SW 1271 (cell line): ENCODE data around the gene C1orf232.

Source experiments
- DNase-seq, 2 experiments: peaks; one replicate each; lab custom pipeline; 2025; lab: John Stamatoyannopoulos, UW

Gene C1orf232

DNA sequence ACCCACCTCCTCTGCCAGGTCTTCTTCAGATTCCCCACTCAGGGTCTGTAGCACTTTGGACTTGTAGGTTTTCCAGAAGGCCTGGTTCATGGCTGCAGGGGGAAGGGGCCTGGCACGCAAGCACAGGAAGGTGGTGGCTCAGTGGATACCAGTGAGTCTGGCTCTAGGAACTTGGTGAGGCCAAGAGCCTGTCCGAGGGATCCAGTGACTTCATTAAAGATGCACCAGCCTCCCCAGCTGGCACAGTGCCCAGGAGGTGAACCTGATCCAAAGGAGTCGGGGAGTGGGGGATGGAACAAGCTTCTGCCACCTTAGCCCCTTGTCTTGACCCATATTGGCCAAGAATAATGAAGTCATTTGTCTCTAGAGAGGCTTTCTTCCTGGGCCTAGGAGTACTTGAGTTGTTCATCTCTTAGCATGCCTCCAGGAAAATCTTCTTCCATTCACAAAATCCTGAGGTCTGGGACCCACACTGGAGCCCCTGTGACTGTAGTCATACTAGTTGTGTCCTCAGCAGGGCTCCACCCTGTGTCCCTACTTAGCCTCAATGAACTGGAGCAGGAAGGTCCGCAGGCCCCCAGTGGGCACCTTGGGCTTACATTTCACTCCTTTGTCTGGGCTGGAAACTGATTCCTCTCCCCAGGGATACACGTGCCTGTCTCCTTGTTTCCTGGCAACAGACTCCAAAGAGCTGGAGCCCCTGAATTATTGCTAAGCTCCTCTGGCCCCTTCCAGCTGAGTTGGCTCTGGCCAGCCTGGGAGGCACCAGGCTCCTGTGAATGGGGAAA is at the start of gene C1orf232:
Gene C1orf232, minus strand, starts transcription at position 554 of the 788 bp plus-strand sequence. Its CDS starts 464 bp downstream, at position 90.
- DNase-seq = no peak

DNA sequence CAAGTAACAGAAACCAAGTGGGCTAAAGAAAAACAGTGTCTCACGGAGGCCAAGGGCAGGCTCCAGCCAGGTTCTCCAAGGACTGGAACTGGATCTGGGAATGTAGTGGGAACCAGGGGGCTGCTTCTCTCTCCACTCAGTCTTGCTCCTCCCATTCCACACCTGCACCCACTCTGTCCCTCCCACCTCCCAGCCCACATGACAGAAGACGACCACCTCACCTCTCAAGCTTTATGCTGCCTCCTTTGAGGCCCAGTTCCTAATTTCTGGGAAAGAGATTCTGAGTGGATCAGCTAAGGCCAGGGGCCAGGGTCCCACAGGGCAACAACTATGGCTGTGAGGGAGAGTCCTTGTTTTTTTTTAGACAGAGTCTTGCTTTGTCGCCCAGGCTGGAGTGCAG is 46.5 kb upstream of the C1orf232 start:
- DNase-seq = no peak

DNA sequence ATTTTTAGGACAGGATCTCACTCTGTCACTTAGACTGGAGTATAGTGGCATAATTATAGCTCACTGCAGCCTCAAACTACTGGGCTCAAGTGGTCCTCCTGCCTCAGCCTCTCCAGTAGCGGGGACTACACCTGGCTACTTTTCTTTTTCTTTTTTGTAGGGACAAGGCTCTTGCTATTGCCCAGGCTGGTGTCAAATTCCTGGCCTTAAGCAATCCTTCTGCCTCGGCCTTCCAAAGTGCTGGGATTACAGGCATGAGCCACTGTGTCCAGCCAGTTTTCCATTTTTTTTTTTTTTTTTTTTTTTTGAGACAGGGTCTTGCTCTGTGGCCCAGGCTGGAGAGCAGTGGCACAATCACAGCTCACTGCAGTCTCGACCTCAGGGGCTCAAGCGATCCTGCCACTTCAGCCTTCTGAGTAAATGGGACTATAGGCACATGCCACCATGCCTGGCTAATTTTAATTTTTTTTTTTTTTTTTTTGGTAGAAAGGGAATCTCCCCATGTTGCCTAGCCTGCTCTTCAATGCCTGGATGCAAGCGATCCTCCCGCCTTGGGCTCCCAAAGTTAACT is 44.7 kb upstream of the C1orf232 start:
- DNase-seq = no peak

DNA sequence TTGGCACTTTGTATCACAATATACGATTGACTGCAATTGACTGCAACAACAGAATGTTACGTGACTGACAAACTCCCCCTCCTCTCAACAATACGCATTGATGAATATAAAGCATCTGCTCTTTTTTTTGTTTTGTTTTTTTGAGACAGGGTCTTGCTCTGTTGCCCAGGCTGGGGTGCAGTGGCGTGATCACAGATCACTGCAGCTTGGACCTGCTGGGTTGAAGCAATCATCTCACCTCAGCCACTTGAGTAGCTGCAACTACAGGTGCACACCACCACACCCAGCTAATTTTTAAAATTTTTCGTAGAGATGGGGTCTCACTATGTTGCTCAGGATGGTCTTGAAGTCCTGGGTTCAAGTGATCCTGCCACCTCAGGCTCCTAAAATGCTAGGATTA is 44.0 kb upstream of the C1orf232 start:
- no peak for DNase-seq

DNA sequence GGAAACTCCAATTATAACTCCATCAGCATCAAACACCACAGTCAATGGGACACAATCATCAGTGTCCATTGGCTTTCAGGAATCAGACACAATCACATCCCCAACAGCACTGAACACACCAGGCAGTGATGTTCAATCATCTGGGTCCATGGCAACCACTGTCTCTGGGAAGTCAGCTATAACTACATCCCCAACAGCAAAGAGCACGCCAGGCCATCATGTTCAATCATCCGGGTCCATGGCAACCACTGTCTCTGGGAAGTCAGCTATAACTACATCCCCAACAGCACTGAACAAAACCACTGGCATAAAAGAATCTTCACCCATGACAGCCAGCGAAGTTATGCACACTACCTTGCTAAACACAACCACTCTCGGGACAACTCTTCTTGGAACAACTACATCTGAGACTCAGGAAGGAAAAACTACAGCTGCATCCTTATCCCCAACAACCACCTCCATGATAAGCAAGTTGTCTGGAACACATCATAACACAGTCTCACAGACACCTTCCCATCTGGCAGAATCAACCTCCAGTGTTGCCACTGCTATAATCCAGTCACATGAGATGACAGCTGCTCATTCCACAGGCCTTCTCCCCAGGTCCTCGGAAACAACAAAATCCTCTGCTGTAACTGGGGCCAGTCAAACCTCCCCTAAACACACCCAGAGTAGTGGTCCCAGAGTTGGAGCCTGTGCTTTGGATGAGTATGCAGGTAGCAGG is 41.5 kb upstream of the C1orf232 start:
- no peak for DNase-seq

DNA sequence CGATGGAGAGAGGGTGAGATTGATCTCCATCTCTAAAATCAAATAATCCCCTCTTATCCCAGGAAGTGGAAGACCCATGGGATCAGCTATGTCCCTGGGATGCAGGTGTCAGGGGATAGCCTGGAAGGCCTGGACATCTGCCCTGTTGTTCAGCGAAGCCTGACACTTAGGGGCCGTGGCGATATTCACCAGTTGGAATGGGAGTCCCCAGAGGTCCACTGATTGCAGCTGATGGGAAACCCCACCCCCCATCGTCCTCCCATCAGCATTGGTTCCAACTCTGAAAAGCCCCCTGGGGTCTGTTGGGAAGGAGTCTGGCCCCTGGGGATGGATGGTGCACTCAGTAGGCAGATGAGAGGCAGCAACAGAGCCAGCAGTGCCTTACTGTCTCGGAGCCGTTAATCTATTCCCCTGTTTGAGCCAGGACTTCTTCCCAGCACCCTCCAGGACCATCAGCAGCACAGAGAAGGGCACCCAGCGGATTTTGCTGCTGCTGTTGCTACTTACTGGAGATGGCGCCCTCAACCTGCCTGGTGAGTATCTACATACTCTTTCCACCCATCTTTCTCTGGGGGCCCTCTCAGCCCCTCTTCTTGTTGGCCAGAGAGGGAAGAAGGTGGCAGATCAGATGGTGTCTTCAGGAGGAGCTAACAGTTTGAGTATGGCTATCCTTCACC is 35.0 kb upstream of the C1orf232 start:
- no peak for DNase-seq

DNA sequence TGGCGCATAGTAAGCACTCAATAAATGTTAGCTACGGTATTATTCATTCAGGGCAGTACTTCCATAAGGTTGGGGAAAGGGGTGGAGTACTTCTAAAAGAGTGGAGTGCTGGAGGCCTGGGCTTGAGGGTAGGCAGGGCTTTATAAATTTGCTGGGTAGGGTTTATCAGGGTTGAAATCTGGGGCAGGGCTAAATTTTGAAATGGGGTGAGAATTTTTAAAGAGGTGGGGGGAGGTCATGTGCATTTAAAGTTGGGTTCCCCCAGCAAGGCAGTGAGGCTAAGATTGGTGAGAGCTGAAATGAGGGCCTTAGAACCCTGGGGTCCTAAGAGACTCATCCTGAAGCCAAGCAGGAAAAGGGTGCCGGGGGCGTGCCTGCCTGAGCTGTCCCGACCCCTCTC is 31.6 kb upstream of the C1orf232 start:
- DNase-seq = no peak

DNA sequence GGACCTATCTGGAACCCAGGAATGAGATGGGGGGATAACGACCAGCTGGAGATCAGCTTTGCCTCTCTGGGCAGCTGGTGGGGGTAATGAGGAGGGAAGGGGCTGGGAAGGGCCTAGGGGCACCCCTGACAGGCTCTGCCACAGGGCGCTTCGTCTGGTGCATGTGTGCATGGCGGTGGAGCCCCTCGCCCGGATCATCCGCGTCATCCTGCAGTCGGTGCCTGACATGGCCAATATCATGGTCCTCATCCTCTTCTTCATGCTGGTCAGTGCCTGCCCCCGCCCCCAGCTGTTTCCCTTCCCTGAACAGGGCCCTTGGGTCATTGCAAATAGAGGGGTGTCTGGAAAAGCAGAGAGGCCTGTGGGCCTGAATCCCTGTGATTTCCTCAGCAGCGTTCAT is 29.1 kb upstream of the C1orf232 start:
- DNase-seq = no peak

DNA sequence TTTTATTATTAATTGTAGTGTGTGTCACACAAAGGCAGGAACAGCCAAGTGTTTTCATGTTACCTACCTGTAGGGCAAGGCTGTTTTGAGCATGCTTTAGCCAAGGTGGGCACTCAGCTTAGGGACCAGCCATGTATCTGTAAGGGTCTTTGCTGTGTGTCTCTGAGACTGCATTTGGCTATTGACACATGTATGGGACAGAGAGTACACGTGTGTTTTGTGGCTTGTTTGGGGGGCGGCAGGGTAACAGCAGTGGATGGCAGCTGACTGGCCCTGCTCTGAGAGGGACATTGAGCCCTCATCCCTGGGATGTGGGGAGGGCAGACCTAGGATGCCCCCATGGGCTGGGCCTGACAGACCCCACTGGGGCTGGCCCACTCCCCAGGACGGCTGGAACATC is 28.5 kb upstream of the C1orf232 start:
- DNase-seq = no peak

DNA sequence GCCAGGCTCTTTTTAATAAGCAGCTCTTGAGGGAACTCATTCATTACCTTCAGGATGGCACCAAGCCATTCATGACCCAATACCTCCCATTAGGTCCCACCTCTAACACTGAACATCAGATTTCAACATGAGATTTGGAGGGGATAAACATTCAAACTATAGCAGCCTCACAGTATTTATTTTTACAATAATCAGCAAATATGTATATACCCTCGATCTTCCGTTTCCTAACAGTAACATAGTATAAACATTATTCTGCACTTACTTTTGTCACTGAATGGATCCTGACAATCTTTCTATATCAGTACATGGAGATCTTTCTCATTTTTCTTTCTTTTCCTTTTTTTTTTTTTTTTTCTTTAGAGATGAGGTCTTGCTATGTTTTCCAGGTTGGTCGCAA is 27.0 kb upstream of the C1orf232 start:
- DNase-seq = no peak

DNA sequence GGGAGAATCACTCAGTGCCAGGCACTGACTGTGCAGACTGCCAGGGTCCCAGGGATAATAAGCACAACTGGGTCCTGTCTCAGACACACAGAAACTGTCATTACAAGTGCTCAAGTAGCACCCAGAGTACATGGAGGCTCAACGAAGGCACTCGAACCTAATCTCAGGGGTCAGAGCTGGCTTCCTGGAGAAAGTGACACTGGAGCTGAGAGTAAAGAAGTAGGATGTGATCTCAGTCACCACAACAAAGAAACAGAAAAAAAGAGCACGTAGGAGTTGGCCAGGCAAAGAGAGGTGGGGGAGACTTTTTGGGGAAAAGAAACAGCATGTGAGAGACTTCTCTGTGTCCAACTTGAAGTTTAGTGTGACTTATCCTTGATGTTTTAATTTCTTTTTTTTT is 23.0 kb upstream of the C1orf232 start:
- no peak for DNase-seq

DNA sequence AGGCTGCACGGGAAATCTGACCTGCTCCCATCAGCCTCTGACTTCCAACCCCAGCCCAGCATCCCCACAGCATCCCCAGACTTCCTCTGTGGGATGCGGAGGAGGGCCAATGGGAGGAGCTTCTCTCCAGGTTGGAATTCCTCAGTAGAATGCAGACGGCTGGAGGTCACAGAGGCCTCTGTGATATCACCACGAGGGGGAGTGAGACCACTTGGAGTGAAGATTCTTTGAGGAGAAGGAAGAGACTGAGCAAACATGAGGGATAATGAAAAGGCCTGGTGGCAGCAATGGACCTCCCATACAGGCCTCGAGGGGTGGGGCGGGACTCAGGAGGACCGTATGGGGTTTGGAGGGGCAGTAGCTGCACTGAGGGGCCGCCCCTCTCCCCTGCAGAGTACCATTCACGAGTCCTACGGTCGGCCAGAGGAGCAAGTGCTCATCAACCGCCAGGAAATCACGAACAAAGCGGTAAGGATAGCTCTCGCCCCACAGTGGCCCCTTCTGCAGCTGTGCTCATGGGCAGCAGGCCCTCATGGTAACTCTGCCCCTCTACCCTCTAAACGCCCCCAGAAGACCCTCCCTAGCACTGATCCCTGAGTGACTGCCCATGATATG is 21.7 kb upstream of the C1orf232 start, which contains the start of gene CATSPER4:
Gene CATSPER4, plus strand, starts transcription at position 230 of the 615 bp plus-strand sequence. Its CDS starts 26 bp downstream, at position 256.
- peak in 1 of 2 experiments; percentile 9 for DNase-seq

DNA sequence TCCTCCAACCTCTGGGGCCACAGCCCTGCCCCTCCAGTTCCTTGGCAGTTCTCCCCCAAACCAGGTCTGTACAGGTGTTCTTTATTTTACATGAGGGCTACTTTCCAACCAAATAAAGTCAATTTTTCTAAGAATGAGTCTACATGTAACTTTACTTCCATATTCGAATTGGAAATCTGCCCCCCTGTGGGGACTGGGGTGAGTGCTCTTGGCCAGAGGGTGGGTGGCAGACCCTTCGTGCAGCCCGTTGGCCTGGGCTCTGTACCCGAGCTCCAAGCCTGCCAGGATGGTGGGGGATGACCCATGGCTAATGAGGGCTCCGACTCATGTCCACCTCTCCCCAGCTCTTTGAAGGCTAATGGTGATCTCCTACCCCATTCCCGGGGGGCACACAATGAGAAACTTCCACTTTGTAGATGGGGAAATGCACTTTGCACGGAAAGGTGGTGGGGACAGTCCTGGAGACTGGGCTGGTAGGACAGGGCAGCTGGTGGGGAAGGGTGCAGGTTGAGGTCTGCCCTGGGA is 21.1 kb upstream of the C1orf232 start:
- DNase-seq = no peak

DNA sequence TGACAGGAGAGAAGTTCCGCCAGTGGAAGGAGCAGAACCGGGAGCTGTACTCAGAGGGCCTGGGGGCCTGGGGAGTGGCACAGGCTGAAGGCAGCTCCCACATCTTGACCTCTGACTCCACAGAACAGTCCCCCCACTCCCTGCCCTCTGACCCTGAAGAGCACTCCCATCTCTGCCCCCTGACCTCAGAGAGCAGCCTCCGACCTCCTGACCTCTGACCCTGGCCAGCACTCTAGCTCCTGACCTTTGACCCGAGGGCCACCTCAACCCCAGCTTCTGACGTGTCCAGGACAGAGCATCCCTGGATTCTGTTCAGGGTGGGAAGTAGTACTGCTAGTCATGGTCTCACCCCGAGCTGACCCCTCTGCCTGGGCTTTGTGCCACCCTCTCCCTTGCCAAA is 20.6 kb upstream of the C1orf232 start:
- DNase-seq = no peak

DNA sequence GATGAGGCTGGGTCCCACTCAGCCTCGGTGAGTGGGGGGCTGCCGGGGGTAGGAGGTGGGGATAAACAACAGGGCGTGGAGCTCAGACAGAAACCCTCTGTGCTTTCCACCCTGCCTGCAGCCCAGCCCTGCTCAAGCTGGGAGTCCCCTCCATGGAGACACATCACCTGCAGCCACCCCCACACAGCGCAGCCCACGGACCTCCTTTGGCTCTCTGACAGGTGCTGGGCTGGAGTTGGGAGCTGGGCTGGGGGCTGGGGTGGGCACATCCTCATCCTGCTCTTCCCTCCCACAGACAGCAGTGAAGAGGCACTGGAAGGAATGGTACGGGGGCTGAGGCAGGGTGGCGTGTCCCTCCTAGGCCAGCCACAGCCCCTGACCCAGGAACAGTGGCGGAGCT is 19.7 kb upstream of the C1orf232 start:
- no peak for DNase-seq

DNA sequence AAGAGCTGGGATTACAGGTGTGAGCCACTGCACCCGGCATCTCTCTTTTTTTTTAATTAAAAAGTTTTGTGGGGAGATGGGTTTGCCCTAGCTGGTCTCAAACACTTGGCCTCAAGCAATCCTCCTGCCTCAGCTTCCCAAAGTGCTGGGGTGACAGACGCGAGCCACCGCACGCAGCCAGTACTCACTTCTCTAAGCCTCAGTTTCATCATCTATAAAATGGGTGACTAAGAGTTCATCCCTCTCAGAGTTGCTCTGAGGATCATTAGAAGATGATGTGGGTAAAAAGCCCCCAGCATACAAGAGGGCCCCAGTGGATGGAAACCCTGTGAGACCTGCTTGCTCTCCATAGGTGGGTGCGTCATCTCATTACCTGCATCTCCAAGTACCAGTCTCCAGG is 19.1 kb upstream of the C1orf232 start:
- DNase-seq = no peak

DNA sequence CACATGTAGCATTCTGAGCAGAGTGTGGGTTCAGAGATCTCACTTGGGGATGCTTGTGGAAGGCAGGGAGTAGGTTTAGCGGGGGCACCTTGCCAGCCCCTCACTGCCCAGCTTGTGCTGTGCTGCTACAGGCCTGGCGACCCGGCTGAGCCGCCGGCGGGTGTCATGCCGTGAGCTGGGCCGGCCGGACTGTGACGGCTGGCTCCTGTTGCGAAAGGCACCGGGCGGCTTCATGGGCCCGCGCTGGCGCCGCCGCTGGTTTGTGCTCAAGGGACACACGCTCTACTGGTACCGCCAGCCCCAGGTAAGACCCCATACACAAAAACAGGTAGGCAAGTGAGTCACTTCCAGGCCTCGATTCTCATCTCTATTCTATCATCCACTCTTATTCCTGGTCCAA is 16.1 kb upstream of the C1orf232 start:
- DNase-seq = no peak

DNA sequence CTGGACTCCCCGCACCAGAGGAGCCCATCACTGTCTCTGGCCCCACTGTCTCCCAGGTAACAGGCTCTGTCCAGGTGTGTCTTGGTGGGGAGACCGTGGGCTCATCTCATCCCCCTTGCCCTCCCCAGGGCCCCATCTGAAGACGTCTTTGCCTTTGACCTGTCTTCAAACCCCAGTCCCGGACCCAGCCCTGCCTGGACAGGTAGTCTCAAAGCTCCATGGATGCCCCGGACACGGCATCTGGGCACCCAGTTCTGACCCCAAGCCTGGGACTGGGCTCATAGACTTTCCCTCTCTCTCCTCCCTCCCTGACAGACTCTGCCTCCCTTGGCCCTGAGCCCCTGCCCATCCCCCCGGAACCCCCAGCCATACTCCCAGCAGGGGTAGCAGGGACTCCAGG is 15.3 kb upstream of the C1orf232 start:
- no peak for DNase-seq

DNA sequence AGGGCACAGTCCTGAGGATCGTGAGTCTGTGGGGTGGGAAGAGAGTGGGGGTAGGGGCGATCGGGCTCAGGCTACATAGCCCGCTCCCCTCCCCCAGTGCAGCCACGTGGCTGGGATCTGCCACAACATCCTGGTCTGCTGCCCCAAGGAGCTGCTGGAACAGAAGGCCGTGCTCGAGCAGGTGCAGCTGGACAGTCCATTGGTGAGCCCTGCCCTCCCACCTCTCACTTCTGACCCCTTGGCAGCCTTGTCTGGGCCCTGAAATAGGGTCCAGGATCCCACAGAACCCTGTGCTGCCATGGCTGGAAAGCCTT is 13.6 kb upstream of the C1orf232 start:
- DNase-seq = no peak

DNA sequence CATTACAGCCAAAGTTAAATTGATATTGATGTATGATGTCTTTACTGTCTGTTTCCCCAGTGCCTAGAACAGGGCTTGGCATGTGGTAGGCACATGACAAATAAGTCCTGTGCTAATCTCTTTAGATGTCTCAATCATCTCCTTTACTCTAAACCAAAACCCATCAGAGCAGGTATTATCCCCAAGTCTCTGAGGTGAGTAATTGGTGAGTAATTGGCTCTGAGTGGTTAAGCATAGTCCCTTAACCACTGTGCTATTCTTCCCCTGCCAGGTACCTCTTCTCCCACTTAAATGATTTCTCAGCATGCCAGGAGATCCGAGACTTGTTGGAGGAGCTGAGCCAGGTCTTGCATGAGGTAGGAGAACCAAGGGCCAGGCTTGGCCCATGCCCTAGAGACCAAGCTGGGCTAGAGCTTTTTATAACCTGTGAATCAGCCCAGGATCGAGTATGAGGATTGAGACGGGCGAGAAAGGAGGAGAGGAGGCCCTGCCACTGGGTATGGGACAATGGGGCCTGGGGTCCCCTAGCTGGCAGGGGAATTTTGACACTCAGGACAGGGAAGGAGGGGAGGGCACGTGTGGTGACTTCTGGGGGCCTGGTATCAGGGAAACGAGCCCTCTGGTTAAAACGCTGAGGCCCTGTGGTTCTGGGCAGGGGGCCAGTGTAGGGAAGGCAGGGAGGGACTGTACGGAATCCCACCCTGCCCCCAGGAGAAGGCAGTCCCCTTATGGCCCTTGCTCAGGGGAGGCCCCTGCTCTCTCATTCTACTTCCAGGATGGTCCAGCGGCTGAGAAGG is 13.0 kb upstream of the C1orf232 start:
- no peak for DNase-seq

DNA sequence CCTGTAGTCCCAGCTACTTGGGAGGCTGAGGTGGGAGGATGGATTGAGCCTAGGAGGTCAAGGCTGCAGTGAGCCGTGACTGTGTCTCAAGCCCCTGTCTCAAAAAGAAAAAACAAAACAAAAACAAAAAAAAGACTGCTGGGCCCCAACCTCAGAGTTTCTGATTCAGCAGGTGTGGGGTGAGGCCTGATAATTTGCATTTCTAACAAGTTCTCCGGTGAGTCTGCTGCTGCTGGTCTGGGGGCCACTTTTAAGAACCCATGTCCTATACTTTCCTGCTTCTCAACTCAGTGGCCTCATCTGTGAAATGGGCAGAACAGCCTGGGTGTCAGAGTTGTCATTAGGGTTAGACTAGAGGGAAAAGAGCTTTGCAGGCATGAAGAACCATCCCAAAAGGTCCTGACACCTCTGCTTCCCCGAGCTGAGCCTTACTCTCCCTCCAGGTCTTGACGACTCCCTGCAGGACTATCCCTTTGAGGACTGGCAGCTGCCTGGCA is 11.3 kb upstream of the C1orf232 start:
- DNase-seq = no peak
